C4-2B (cell line): ENCODE data around the gene STX11.

Experiments
- CTCF ChIP-seq: fragments of 450-650 bp; conservative IDR thresholded peaks from 2 replicates; pipeline ENCODE4 v1.5.1; 2017; ENCODE audit warnings: mild to moderate bottlenecking
- ZFX ChIP-seq: fragments of 450-650 bp; IDR thresholded peaks from 2 replicates; pipeline ENCODE4 v1.6.1; 2017

- TF ChIP-seq CTCF: no peak
- no peak for TF ChIP-seq ZFX
These were observed 7.8 kb downstream of the STX11 start for GRCh38 chr6:144158133-144158532.
